ELR (cell line): Measurements from ENCODE around the gene TCFL5.

Experiments
- DNase-seq: peaks from one replicate; pipeline ENCODE4 v3.0.0-alpha.2; 2015; ENCODE audit warnings: low read depth

The TCFL5 gene

GRCh38 chr20:62832951-62833391 is 28.7 kb downstream of the TCFL5 start:
- no peak for DNase-seq

GRCh38 chr20:62832212-62832922 is 29.3 kb downstream of the TCFL5 start:
- DNase-seq: no peak

GRCh38 chr20:62831854-62832211 is 29.8 kb downstream of the TCFL5 start:
- DNase-seq: no peak

- no peak for DNase-seq
These were observed 30.2 kb downstream of the TCFL5 start for GRCh38 chr20:62831361-62831788.

- DNase-seq: no peak
These were observed 30.8 kb downstream of the TCFL5 start for GRCh38 chr20:62830821-62831220.

- DNase-seq: no peak
These were observed 31.4 kb downstream of the TCFL5 start for GRCh38 chr20:62830251-62830650.

- DNase-seq: no peak
These were observed 32.1 kb downstream of the TCFL5 start for GRCh38 chr20:62829231-62830230.

GRCh38 chr20:62828511-62829230 is 33.0 kb downstream of the TCFL5 start:
- DNase-seq: no peak

GRCh38 chr20:62828051-62828450 is 33.6 kb downstream of the TCFL5 start:
- no peak for DNase-seq

- no peak for DNase-seq
These were observed 34.1 kb downstream of the TCFL5 start for GRCh38 chr20:62827311-62828038.

- DNase-seq: no peak
These were observed 34.8 kb downstream of the TCFL5 start for GRCh38 chr20:62826646-62827310.

- no peak for DNase-seq
These were observed 35.5 kb downstream of the TCFL5 start for GRCh38 chr20:62825986-62826645.

GRCh38 chr20:62825333-62825985 is 36.2 kb downstream of the TCFL5 start:
- no peak for DNase-seq

GRCh38 chr20:62824476-62825332 is 36.9 kb downstream of the TCFL5 start:
- peak; percentile 48 for DNase-seq

GRCh38 chr20:62823688-62824475 is 37.7 kb downstream of the TCFL5 start:
- no peak for DNase-seq

- DNase-seq: peak; percentile 64
These were observed 38.6 kb downstream of the TCFL5 start for GRCh38 chr20:62822788-62823651.

- DNase-seq: no peak
These were observed 39.3 kb downstream of the TCFL5 start for GRCh38 chr20:62822239-62822787.
